Measurements from ENCODE around the gene HDGFL3. TPM values are rescaled to one million over a fixed set of nuclear protein-coding genes. Genes with fewer than 3 reads are reported as not detected.

Gene HDGFL3
- total and polyA plus RNA-seq, 10 of the 15 experiments (the other 5 are each of a cell fraction or from before 2014, with no cell fraction given): 5.6 to 40.6 (median 15.8) TPM

DNA sequence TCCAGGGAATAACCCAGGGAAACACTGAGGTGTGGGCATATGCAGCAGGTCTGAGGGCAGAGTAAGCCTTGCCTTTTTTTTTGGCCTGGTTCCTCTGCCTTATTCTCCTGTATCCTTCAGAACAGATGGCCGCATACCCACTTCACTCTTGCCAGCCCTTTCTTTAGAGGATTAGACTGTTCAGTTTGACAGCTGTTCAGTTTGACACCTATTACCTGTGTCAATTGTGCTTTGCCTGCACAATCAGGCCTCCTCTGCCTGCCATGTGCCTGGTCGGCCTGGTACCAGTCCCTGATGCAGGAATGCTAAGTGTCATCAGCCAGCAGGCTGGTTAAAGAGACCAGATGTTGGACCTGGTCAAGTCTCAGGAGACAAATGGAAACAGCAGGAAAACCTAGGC lies 77.8 kb downstream of the HDGFL3 start:
- no peak for DNase-seq (ENCODE audit: low read depth, low spot score)
- H3K4me3 ChIP-seq: no peak overlapping the region
- no peak for ATAC-seq
- no peaks in the 10 kb centered on the region for H3K27me3 ChIP-seq (replicated peaks in 1 of 2; ENCODE audit: control insufficient read depth in 2 of 2, insufficient read depth in 2 of 2, low read length in 1 of 2)
- no peaks in the 10 kb centered on the region for H3K9me3 ChIP-seq (replicated peaks; ENCODE audit: control insufficient read depth, insufficient read depth, low read length)
- FAIRE-seq: no peak
- H3K4me2 ChIP-seq (ENCODE audit: control insufficient read depth, insufficient read depth): no peak overlapping the region
- RAD21 ChIA-PET (ENCODE audit: unreplicated experiment): no interaction called here
- H3K36me3 ChIP-seq (ENCODE audit: control insufficient read depth in 2 of 2, insufficient read depth in 2 of 2, low read length in 1 of 2): no peaks in the 10 kb centered on the region; a peak in 1 of 4 replicates
- in situ Hi-C loops (cut with MboI) (no loop called here), intact Hi-C loops (cut with micrococcal nuclease; ENCODE audit: unreplicated experiment) (no loop called here)
- H2AFZ ChIP-seq (ENCODE audit: control insufficient read depth, low read depth, low read length): no peak overlapping the region
- no peak for TF ChIP-seq TAF1 (IDR thresholded peaks at IDR 0.05; ENCODE audit: borderline replicate concordance, low read depth, low read length)
- TF ChIP-seq POLR2AphosphoS2 (IDR thresholded peaks at IDR 0.05; ENCODE audit: low read depth, low read length): no peak
- no peaks in the 10 kb centered on the region for H3K79me2 ChIP-seq (ENCODE audit: control insufficient read depth, insufficient read depth, low read length)
- no peak overlapping the region for H3K9ac ChIP-seq (ENCODE audit: control insufficient read depth, insufficient read depth, low read length)
- H3K27ac ChIP-seq (ENCODE audit: control insufficient read depth, insufficient read depth): no peak overlapping the region
- SMC1A ChIA-PET (ENCODE audit: uncharacterized antibody, unreplicated experiment): interaction anchor here (0.9 to 1.2 kb wide), 2 partner anchors 8 to 118 kb away, joined by 3 to 6 read pairs; no protein-coding TSS in a partner anchor
- 50% methylated on average over 2 of the region's 2 CpGs for WGBS (ENCODE audit: insufficient coverage, insufficient replicate concordance, low lambda C conversion rate, missing lambda C conversion rate)
- H3K4me1 ChIP-seq (ENCODE audit: control insufficient read depth, insufficient read depth, low read length): peaks cover 7% of the 10 kb centered on the region
- no peaks in the 10 kb centered on the region for H4K20me1 ChIP-seq (ENCODE audit: control insufficient read depth, insufficient read depth)
- POLR2A ChIA-PET: no interaction called here
- CTCF ChIA-PET: interaction anchor here (1.0 kb wide), 1 partner anchor 31 kb away, joined by 3 read pairs; no protein-coding TSS in a partner anchor
- BruUV-seq (replicated peaks): no TSS peak

DNA sequence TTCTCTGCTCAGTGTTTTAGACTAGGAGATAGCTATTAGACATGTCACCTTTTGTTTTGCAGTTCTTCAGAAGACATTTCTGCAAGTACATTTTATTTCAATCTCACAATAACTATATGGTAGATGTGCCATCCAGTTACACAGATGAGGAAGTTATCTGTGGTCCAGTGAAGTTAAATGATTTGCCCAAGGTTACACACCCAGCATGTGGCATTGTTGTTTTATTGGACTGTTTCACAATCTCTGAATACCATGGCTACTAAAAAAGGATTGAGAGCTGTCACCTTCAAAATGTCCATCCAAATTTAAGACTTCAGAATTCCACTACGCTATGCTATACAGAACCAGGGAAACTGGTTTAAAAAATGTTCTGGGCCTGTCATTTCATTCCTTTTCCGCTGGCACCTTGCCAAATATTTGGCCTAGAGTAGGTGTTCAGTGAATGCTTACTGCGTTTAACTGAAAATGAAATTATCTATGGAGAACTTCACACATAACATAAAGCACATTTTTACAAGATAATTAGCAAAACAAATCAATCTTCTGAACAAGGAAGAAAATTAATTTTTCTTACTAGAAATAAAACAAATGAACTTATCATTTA lies 80.0 kb downstream of the HDGFL3 start:
- BruUV-seq (replicated peaks): no TSS peak
- Histone ChIP-seq H3K27me3 (replicated peaks in 1 of 2; ENCODE audit: control insufficient read depth in 2 of 2, insufficient read depth in 2 of 2, low read length in 1 of 2) (no peaks in the 10 kb centered on the region), H3K9ac (ENCODE audit: control insufficient read depth, insufficient read depth, low read length) (no peak overlapping the region), H3K36me3 (ENCODE audit: control insufficient read depth in 2 of 2, insufficient read depth in 2 of 2, low read length in 1 of 2) (no peaks in the 10 kb centered on the region; a peak in 1 of 4 replicates), H4K20me1 (ENCODE audit: control insufficient read depth, insufficient read depth) (no peaks in the 10 kb centered on the region), H3K27ac (ENCODE audit: control insufficient read depth, insufficient read depth) (no peak overlapping the region), H2AFZ (ENCODE audit: control insufficient read depth, low read depth, low read length) (no peak overlapping the region), H3K79me2 (ENCODE audit: control insufficient read depth, insufficient read depth, low read length) (no peaks in the 10 kb centered on the region), H3K4me2 (ENCODE audit: control insufficient read depth, insufficient read depth) (no peak overlapping the region), H3K4me1 (ENCODE audit: control insufficient read depth, insufficient read depth, low read length) (peaks cover 4% of the 10 kb centered on the region; the same call in 1 of the 2 replicates), H3K9me3 (replicated peaks; ENCODE audit: control insufficient read depth, insufficient read depth, low read length) (no peaks in the 10 kb centered on the region), H3K4me3 (no peak overlapping the region)
- in situ Hi-C loops (cut with MboI): no loop called here
- ATAC-seq (no peak), DNase-seq (ENCODE audit: low read depth, low spot score) (no peak), FAIRE-seq (no peak)
- CTCF ChIA-PET: no interaction called here
- WGBS (ENCODE audit: insufficient coverage, insufficient replicate concordance, low lambda C conversion rate, missing lambda C conversion rate): 45% methylated on average over 3 of the region's 3 CpGs
- RAD21 ChIA-PET (ENCODE audit: unreplicated experiment): no interaction called here
- POLR2A ChIA-PET: no interaction called here
- intact Hi-C loops (cut with micrococcal nuclease; ENCODE audit: unreplicated experiment): no loop called here
- TF ChIP-seq MEF2B (IDR thresholded peaks at IDR 0.05; ENCODE audit: partially characterized antibody, poor library complexity, severe bottlenecking) (no peak), POLR2AphosphoS5 (IDR thresholded peaks at IDR 0.05; ENCODE audit: low read length) (no peak), SRF (IDR thresholded peaks at IDR 0.05; ENCODE audit: low read depth in 2 of 2, low read length in 2 of 2) (no peak), KDM1A (IDR thresholded peaks at IDR 0.05; ENCODE audit: borderline replicate concordance) (no peak), CHD2 (IDR thresholded peaks at IDR 0.05; ENCODE audit: borderline replicate concordance, low read depth, low read length) (no peak), MEF2A (IDR thresholded peaks at IDR 0.05; ENCODE audit: insufficient read depth, low read depth, low read length) (no peak), ZSCAN29 (IDR thresholded peaks at IDR 0.05) (no peak), SP1 (IDR thresholded peaks at IDR 0.05; ENCODE audit: low read depth, low read length) (no peak), CEBPB (IDR thresholded peaks at IDR 0.05; ENCODE audit: borderline replicate concordance in 1 of 2, low read depth in 2 of 2, low read length in 2 of 2) (no peak), EZH2 (IDR thresholded peaks at IDR 0.05; ENCODE audit: borderline replicate concordance, control insufficient read depth, low read depth, low read length) (no peak), IKZF1 (conservative IDR thresholded peaks at IDR 0.05) (no peak), ELK1 (IDR thresholded peaks at IDR 0.05; ENCODE audit: low read depth, low read length) (no peak), NRF1 (conservative IDR thresholded peaks at IDR 0.05; ENCODE audit: low read depth, low read length) (no peak), HDAC2 (IDR thresholded peaks at IDR 0.05) (no peak), PKNOX1 (IDR thresholded peaks at IDR 0.05) (no peak)
- SMC1A ChIA-PET (ENCODE audit: uncharacterized antibody, unreplicated experiment): interaction anchor here (1.0 kb wide), 1 partner anchor 74 kb away, joined by 3 read pairs; no protein-coding TSS in a partner anchor
